ENCODE measurements around the gene LRRC17.
A peak's percentile ranks its signal among the peaks of the same experiment; 100 is the strongest.

LRRC17 gene

GRCh38 chr7:102873470-102874165, 39.2 kb upstream of the LRRC17 start:
- TF ChIP-seq, protein P1, sequence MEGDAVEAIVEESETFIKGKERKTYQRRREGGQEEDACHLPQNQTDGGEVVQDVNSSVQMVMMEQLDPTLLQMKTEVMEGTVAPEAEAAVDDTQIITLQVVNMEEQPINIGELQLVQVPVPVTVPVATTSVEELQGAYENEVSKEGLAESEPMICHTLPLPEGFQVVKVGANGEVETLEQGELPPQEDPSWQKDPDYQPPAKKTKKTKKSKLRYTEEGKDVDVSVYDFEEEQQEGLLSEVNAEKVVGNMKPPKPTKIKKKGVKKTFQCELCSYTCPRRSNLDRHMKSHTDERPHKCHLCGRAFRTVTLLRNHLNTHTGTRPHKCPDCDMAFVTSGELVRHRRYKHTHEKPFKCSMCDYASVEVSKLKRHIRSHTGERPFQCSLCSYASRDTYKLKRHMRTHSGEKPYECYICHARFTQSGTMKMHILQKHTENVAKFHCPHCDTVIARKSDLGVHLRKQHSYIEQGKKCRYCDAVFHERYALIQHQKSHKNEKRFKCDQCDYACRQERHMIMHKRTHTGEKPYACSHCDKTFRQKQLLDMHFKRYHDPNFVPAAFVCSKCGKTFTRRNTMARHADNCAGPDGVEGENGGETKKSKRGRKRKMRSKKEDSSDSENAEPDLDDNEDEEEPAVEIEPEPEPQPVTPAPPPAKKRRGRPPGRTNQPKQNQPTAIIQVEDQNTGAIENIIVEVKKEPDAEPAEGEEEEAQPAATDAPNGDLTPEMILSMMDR (IDR thresholded peaks at IDR 0.05; ENCODE audit: insufficient read depth, low read length, missing control alignments), result no peak
- H3K4me3 ChIP-seq (ENCODE audit: low read depth, low read length), result no peak overlapping the region
- ChIA-PET POLR2A (interaction anchor here (1.0 to 2.3 kb wide), 3 partner anchors 17 to 37 kb away, joined by 3 to 7 read pairs (median 5); no protein-coding TSS in a partner anchor), CTCF (interaction anchor here (0.8 to 2.7 kb wide), 4 partner anchors 8 to 190 kb away, joined by 3 to 11 read pairs (median 3); no protein-coding TSS in a partner anchor)
- DNase-seq (ENCODE audit: low read depth, low spot score), result no peak

- no peak overlapping the region for H3K4me3 ChIP-seq (ENCODE audit: low read depth, low read length)
- ChIA-PET CTCF (interaction anchor here (1.0 to 2.7 kb wide), 3 partner anchors 19 to 188 kb away, joined by 3 to 11 read pairs (median 3); no protein-coding TSS in a partner anchor), POLR2A (interaction anchor here (1.4 to 2.3 kb wide), 2 partner anchors 17 to 37 kb away, joined by 3 to 7 read pairs; no protein-coding TSS in a partner anchor)
- peak; percentile 71 for DNase-seq (ENCODE audit: low read depth, low spot score)
- TF ChIP-seq, protein P1 (IDR thresholded peaks at IDR 0.05; ENCODE audit: insufficient read depth, low read length, missing control alignments), result no peak
These were observed 38.5 kb upstream of the LRRC17 start for GRCh38 chr7:102874166-102874829.

DNA sequence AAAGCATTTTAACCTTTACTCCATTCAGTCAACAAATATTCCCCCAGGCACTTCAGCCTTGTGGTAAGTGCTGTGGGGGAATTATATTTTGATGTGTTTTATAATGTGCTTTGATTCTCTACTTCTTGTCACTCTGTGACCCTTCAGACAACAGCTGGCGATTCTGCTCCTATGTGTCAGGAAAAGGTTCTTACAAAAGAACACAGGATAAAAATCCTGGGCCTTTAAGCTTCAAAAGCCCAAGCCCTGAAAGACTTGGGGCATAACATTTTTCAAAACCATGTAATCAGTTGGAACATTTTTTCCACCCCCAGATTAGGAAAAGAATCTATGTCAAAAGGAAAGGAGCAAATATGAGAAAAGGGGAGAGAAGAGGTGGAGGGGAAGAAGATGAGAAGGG, 37.8 kb upstream of the LRRC17 start:
- no peak overlapping the region for H3K4me3 ChIP-seq (ENCODE audit: low read depth, low read length)
- no peak for DNase-seq (ENCODE audit: low read depth, low spot score)
- TF ChIP-seq, protein P1 (IDR thresholded peaks at IDR 0.05; ENCODE audit: insufficient read depth, low read length, missing control alignments), result no peak
- CTCF ChIA-PET, result interaction anchor here (0.9 to 1.4 kb wide), 4 partner anchors 8 to 187 kb away, joined by 3 read pairs; no protein-coding TSS in a partner anchor
- POLR2A ChIA-PET, result interaction anchor here (1.4 to 2.3 kb wide), 3 partner anchors 17 to 200 kb away, joined by 3 to 7 read pairs (median 4); partner anchors contain the start of genes ARMC10 and FBXL13

- ChIA-PET POLR2A (interaction anchor here (1.5 to 2.3 kb wide), 2 partner anchors 16 to 199 kb away, joined by 4 to 7 read pairs; partner anchors contain the start of genes ARMC10 and FBXL13), CTCF (interaction anchor here (0.9 to 1.4 kb wide), 3 partner anchors 9 to 61 kb away, joined by 3 read pairs; no protein-coding TSS in a partner anchor)
- no peak overlapping the region for H3K4me3 ChIP-seq (ENCODE audit: low read depth, low read length)
- DNase-seq (ENCODE audit: low read depth, low spot score), result peak; percentile 98
- TF ChIP-seq, protein P1 (IDR thresholded peaks at IDR 0.05; ENCODE audit: insufficient read depth, low read length, missing control alignments), result peak; percentile 2
These were observed 37.0 kb upstream of the LRRC17 start for GRCh38 chr7:102875700-102876295.

- TF ChIP-seq, protein P1 (IDR thresholded peaks at IDR 0.05; ENCODE audit: insufficient read depth, low read length, missing control alignments), result no peak
- CTCF ChIA-PET, result interaction anchor here (0.6 to 1.1 kb wide), 3 partner anchors 179 to 231 kb away, joined by 3 to 4 read pairs (median 3); no protein-coding TSS in a partner anchor
- POLR2A ChIA-PET, result no interaction called here
- H3K4me3 ChIP-seq (ENCODE audit: low read depth, low read length), result no peak overlapping the region
- no peak for DNase-seq (ENCODE audit: low read depth, low spot score)
These were observed 29.5 kb upstream of the LRRC17 start for GRCh38 chr7:102883098-102883860.
